ENCODE results near the gene GPR89A.
"Not testable (repeated sequence)": the region's sequence is repeated elsewhere in the genome, so short reads cannot be mapped to it uniquely, and the experiment has no call there.

GPR89A gene

DNA sequence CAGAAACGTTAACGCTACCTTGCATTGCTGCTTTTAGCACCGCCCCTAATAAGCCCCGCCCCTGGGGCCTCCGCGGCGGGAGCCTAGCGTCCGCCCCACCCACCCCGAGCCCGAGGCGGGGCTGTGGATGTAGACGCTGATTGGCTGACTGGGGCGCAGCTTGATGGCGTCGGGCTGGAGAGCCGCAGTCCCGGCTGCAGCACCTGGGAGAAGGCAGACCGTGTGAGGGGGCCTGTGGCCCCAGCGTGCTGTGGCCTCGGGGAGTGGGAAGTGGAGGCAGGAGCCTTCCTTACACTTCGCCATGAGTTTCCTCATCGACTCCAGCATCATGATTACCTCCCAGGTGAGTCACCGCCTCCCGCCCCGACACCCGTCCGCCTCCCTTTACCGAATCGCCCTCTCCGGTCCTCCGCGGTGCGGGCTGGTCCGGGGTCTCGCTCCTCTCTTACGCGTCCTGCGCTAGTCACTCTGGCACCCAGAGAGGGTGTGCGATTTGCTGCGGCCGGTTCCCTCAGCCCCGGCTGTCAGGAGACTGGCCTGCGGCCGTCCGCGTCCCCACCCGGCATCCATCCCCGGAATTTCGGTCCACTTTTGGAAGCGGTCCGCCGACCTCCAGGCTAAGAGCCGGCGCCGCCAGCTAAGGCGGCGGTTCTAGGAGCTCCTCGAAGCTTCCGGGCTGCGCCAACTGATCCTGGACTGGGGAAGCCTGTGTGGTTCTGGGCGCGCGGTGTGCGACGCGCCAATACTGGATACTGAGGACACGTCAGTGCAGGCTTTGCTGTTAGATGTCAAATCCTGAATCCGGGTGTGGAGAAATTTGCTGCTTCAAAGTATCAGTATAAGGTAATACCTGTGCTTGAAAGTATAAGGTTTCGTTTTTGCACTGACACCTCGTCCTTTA lies at the start of gene GPR89A:
GPR89A (plus strand) TSS at position 156 of the 901 bp plus-strand sequence; CDS start at position 302, 146 bp downstream.
- H3K9ac ChIP-seq: peak within 1 kb of the TSS; percentile 82
- H3K4me1 ChIP-seq: peaks cover 10% of the 10 kb centered on the region; the same call in 1 of the 2 replicates
- peak within 1 kb of the TSS; percentile 73 for H3K27ac ChIP-seq

DNA sequence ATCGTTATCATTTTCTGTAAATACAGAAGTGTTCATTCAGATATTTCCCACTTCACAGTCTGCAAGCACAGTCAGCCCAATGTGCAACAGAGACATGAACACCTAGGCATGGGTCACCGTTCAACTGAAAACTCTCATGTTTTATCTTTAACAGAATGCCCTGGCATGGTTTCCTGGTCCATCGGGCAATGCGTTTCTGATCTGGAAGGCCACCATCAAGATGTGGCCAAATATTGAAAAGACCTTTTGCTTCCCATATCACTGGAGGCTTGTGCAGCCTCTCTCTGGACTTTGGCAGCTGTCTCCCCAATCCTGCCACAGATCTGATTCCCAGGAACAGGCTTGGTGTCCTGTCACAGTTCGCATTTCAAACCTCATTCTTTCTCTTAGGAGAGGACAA lies 21.0 kb upstream of the GPR89A start:
- H3K4me3 ChIP-seq, H3K9me3 ChIP-seq, H3K36me3 ChIP-seq, H3K27ac ChIP-seq, H3K27me3 ChIP-seq, H3K4me2 ChIP-seq, H3K4me1 ChIP-seq, H3K9ac ChIP-seq, H4K20me1 ChIP-seq: not testable (repeated sequence)

More for the DNA sequence above, at the start of gene GPR89A:
- peak within 1 kb of the TSS; percentile 66 for H3K4me2 ChIP-seq
- H4K20me1 ChIP-seq, H3K36me3 ChIP-seq, H3K27me3 ChIP-seq, H3K9me3 ChIP-seq: not testable (repeated sequence)
- peak within 1 kb of the TSS; percentile 79 for H3K4me3 ChIP-seq

DNA sequence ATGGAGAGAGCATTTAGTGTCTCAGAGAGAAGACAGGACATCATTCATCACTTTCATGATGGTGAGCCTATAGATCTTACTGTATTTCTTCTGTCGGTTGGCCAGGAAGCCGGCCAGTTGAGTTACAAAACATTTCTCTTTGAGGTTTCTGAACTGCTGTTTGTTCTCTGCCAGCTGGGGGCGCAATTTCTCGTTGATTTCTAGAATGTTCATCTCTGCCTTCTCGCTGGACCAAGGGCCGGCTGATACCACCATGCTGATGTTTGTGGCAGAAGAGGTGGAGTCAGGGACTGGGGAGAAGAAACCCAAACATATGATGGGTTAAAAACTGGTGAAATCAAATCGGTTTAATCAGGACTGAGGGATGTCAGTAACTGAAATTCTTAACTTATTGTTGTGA lies 17.0 kb upstream of the GPR89A start:
- H3K9ac ChIP-seq, H3K4me2 ChIP-seq, H3K9me3 ChIP-seq, H3K36me3 ChIP-seq, H3K27ac ChIP-seq, H3K4me1 ChIP-seq, H3K27me3 ChIP-seq, H4K20me1 ChIP-seq, H3K4me3 ChIP-seq: not testable (repeated sequence)

DNA sequence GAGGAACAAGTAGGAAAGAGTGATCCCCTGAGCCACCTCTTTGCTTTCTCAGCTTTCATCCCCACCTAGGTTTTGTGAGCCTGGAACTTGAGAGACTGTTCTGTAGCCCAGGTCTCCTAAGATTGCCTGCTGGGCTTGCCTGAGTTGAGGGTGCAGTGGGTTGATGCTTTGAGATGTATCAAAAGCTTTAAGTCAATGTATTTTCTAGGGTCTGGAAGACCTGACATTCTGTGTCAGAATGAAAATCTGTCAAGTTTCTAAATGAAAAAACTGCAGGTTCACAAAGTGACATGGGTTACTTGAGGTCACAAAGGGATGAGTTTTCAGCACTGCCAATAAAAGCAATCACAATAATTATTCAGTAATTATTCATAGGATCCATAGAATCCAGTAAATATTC lies 15.4 kb upstream of the GPR89A start:
- H3K27me3 ChIP-seq, H4K20me1 ChIP-seq, H3K9ac ChIP-seq, H3K4me1 ChIP-seq, H3K27ac ChIP-seq, H3K9me3 ChIP-seq, H3K4me3 ChIP-seq, H3K36me3 ChIP-seq, H3K4me2 ChIP-seq: not testable (repeated sequence)

DNA sequence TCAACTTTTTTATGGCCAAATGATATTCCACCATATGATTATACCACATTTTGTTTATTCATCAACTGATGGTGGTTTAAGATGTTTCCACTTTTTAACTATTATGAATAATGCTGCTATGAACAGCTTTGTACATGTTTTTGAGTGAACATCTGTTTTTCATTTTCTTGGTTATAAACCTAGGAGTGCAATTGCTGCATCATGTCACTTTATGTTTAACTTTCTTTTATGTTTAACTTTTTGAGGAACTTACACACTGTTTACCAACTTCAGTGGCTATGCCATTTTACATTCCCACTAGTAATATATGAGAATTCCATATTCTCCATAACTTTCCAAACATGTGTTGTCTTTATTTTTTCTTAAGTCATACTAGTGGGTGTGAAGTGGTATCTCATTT lies 12.4 kb upstream of the GPR89A start:
- not testable (repeated sequence) for H3K4me2 ChIP-seq, H3K4me3 ChIP-seq, H3K4me1 ChIP-seq, H3K36me3 ChIP-seq, H4K20me1 ChIP-seq, H3K9ac ChIP-seq, H3K9me3 ChIP-seq, H3K27me3 ChIP-seq, H3K27ac ChIP-seq

DNA sequence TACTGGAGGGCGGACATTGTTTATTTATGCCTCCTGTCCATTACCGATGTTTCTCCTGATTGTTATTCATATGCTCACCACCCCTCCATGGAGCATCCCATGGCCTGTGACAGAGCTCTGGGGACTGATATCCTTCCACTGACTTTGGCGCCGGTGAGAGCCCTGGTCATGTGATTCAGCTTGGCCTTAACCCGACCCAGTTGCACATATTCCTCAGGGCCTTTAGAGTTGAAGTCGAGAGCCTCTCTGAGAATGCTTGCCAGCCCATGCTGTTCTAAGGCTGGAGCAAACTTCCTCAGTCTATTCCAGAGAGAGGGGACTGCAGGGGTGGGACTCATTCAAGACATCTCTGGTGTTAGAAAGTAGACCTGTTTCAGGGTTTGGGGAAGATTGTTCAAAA lies 11.6 kb upstream of the GPR89A start:
- H3K4me1 ChIP-seq, H3K27ac ChIP-seq, H3K9ac ChIP-seq: not testable (repeated sequence)

DNA sequence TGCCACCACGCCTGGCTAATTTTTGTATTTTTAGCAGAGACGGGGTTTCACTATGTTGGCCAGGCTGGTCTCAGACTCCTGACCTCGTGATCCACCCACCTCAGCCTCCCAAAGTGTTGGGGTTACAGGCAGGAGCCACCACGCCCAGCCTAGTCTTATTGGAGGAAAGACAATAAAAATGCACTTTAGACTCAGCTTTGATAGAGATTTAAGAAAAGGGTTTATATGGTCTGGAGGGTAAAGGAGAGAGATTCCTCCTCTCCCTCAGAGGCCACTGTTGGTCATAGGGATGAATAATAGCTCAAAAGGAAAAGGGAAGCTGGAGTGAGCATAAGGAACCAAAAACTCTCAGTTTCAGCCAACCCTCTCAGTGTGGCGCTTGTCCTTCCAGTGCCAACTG lies 8.4 kb upstream of the GPR89A start:
- not testable (repeated sequence) for H3K4me2 ChIP-seq, H3K9ac ChIP-seq, H3K27ac ChIP-seq, H3K9me3 ChIP-seq, H3K4me3 ChIP-seq, H3K27me3 ChIP-seq, H3K4me1 ChIP-seq, H3K36me3 ChIP-seq, H4K20me1 ChIP-seq

More for the DNA sequence above, 11.6 kb upstream of the GPR89A start:
- not testable (repeated sequence) for H3K4me2 ChIP-seq, H3K9me3 ChIP-seq, H3K27me3 ChIP-seq, H3K4me3 ChIP-seq, H4K20me1 ChIP-seq, H3K36me3 ChIP-seq

DNA sequence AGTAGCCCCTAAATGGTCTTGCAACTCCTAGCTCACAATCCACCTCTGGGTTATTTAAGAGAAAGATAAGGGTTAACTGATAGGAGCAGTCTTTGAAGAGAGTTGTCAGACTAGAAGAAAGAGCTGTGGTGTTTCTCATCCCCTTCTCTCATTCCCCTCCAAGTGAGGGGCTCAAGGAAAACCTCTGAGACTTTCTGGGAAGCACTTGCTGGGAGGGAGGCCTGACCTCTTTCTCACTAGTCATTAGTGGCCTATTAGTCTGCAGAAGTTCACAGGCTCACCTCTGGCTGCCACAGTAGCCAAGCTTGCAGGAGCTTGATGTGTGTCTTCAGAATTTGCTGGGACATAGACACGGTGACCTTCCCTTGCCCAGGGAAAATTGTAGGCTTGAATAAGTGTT lies 6.2 kb upstream of the GPR89A start:
- TF ChIP-seq Cebpa-rat (IDR thresholded peaks at IDR 0.05): no peak
- H4K20me1 ChIP-seq: no peaks in the 10 kb centered on the region
- H3K9me3 ChIP-seq: no peaks in the 10 kb centered on the region
- no peak overlapping the region for H3K9ac ChIP-seq
- no peak overlapping the region for H3K4me2 ChIP-seq
- no peaks in the 10 kb centered on the region for H3K4me1 ChIP-seq
- no peaks in the 10 kb centered on the region for H3K36me3 ChIP-seq
- no peak overlapping the region for H3K4me3 ChIP-seq
- no peak overlapping the region for H3K27ac ChIP-seq
- H3K27me3 ChIP-seq: no peaks in the 10 kb centered on the region

DNA sequence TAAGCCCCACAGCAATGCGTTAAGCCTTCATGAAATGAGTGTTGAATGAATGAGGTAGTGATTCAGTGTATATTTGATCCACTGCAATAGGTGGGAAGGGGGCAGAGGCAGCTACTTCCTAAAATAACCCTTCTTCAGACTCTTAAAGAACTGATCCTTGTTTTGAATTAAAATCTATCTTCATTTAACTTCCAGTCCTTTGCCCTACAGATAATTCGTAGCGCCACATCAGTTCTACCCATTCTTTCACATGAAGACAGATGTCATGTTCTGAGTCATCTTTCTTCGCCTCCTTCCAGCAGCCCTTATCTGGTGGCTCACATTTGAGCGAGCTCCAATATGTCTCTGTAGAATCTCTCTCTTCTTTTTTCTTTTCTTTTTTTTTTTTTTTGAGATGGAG lies 948 bp upstream of the GPR89A start:
- peaks cover 10% of the 10 kb centered on the region; the same call in 1 of the 2 replicates for H3K4me1 ChIP-seq
- not testable (repeated sequence) for H3K9ac ChIP-seq, H4K20me1 ChIP-seq, H3K27ac ChIP-seq, H3K4me3 ChIP-seq, H3K9me3 ChIP-seq, H3K27me3 ChIP-seq, H3K36me3 ChIP-seq, H3K4me2 ChIP-seq

DNA sequence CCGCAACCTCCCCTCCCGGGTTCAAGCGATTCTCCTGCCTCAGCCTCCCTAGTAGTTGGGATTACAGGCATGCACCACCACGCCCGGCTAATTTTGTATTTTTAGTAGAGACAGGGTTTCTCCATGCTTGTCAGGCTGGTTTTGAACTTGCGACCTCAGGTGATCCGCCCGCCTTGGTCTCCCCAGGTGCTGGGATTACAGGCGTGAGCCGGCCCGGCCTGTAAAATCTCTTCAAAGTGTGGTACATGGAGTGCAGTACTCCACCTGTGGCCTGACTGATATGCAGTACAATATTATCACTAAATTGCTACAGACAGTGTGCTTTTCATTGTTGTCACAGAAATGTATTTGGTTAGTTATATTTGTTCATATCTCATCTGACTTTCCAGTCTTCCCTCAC lies 499 bp upstream of the GPR89A start:
- not testable (repeated sequence) for H3K4me3 ChIP-seq, H3K27ac ChIP-seq, H3K36me3 ChIP-seq, H3K4me2 ChIP-seq, H3K9me3 ChIP-seq, H4K20me1 ChIP-seq, H3K27me3 ChIP-seq, H3K9ac ChIP-seq
- H3K4me1 ChIP-seq: peaks cover 10% of the 10 kb centered on the region; the same call in 1 of the 2 replicates

DNA sequence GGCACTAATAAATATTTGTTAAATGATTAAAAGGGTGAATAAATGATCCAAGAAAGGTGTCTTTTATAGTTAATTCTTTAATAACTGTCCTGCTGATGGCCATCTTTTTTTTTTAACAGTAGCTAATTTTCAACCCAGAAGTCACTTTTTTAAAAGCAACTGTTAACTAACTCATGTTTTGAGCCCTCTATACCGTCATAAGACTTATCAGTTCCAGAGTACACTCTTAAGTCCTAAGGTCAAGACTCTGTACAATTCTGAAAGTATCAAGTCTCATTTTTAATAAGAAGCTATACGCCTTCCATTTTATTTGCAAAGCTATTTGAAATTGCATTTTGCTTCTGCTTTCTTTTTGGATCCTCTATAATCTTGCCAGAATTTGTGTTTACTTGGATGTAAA lies 3.0 kb downstream of the GPR89A start:
- not testable (repeated sequence) for H3K36me3 ChIP-seq, H3K27me3 ChIP-seq, H3K9ac ChIP-seq, H3K9me3 ChIP-seq, H3K4me2 ChIP-seq, H4K20me1 ChIP-seq, H3K4me3 ChIP-seq, H3K27ac ChIP-seq
- H3K4me1 ChIP-seq: peaks cover 10% of the 10 kb centered on the region; the same call in 1 of the 2 replicates

DNA sequence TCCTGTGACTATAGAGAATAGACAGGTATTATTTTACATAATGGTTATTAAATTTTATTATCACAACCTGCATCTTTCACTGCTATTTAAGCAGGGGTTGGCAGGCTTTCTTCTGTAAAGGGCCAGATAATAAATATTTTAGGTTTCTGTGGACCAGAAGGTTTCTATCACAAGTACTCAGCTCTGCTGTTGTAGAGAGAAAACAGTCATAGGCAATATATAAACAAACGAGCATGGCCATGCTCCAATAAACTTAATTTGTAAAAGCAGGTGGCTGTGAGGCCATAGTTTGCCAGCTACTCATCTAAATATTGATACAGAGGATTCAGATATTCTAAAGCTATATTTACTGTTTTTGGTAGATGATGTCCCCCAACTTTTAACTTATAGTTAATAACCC lies 12.3 kb downstream of the GPR89A start:
- not testable (repeated sequence) for H4K20me1 ChIP-seq, H3K4me3 ChIP-seq, H3K36me3 ChIP-seq, H3K4me1 ChIP-seq, H3K27me3 ChIP-seq, H3K27ac ChIP-seq, H3K9ac ChIP-seq, H3K9me3 ChIP-seq, H3K4me2 ChIP-seq

DNA sequence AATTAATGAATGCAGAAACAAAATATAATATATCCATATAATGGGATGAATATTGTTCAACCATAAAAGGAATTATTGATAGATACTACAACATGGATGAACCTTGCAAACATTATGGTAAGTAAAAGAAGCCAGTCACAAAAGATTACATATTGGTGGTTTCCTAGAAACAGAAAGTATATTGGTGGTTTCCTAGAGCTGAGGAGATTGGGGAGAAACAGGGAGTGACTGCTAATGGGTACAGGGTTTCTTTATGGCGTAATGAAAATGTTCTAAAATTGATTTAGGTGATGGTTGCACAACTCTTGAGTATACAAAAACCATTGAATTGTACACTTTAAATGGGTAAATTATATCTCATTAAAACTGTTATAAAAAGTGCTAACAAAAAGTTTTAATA lies 14.4 kb downstream of the GPR89A start:
- not testable (repeated sequence) for H4K20me1 ChIP-seq, H3K4me1 ChIP-seq, H3K4me3 ChIP-seq, H3K27me3 ChIP-seq, H3K36me3 ChIP-seq, H3K4me2 ChIP-seq, H3K9ac ChIP-seq, H3K27ac ChIP-seq, H3K9me3 ChIP-seq

DNA sequence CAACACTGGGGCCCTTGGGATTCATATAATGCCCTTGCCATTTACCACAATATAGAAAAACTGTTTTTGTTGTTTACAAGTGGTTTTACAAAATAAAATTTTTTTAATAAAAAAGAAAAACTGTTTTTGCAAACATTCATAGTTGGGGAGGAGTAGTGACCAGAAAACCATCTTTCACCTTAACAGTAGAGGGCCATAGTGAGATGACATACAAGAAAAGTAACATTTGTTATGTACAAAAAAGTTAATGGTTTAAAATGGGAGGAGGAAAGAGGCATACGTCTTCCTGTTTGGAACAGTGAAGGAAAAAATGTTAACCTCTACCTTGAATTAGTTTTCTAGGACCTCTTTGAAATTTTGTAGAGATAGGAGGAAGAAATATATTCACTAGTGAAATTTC lies 28.4 kb downstream of the GPR89A start:
- H3K36me3 ChIP-seq, H3K4me3 ChIP-seq, H3K9ac ChIP-seq, H3K4me2 ChIP-seq, H3K9me3 ChIP-seq, H3K27ac ChIP-seq, H4K20me1 ChIP-seq, H3K27me3 ChIP-seq, H3K4me1 ChIP-seq: not testable (repeated sequence)

DNA sequence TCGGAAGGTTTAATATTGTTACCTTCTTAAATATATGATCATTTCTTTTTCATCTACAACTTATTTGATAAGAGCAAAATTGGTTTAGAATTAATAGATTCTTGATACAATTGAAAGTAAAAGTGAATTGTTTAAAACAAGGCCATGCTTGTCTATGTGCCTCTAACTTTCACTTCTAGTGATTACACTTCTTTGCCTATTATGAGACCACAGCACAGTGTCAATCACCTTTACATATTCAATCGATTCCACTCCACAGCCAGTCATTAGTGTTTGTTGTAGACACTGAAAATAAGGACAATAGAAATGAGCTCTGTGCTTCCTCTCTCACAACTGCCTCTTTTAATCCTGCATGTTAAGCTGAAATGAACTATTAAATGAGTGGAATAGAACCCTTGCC lies 34.1 kb downstream of the GPR89A start:
- H3K36me3 ChIP-seq, H3K27ac ChIP-seq, H3K9ac ChIP-seq, H3K4me2 ChIP-seq, H3K4me1 ChIP-seq, H3K9me3 ChIP-seq, H3K4me3 ChIP-seq, H3K27me3 ChIP-seq, H4K20me1 ChIP-seq: not testable (repeated sequence)

Measured in BLaER1 (cell line).